ENCODE data around the gene FAM47C. TPM values are rescaled to one million over a fixed set of nuclear protein-coding genes. Genes with fewer than 3 reads are reported as not detected.
"Not testable (repeated sequence)": the region's sequence is repeated elsewhere in the genome, so short reads cannot be mapped to it uniquely, and the experiment has no call there.

Gene FAM47C
- total RNA-seq (2012; rRNA removed) (not detected in 2 replicates), polyA plus RNA-seq (2012; rRNA removed) (not detected in 2 replicates), Bru-seq, nascent RNA (not detected), BruChase-seq, experiment 1, labeled RNA remaining after a 6-hour chase (not detected), BruChase-seq, experiment 2, labeled RNA remaining after a 2-hour chase (not detected)
- polyA plus RNA-seq (2012; cell fraction: cytosol; rRNA removed) = not detected in 2 replicates
- not detected in 2 replicates for polyA plus RNA-seq (2012; cell fraction: nucleus; rRNA removed; ENCODE audit: low replicate concordance)
- long read RNA-seq = 0 reads

DNA sequence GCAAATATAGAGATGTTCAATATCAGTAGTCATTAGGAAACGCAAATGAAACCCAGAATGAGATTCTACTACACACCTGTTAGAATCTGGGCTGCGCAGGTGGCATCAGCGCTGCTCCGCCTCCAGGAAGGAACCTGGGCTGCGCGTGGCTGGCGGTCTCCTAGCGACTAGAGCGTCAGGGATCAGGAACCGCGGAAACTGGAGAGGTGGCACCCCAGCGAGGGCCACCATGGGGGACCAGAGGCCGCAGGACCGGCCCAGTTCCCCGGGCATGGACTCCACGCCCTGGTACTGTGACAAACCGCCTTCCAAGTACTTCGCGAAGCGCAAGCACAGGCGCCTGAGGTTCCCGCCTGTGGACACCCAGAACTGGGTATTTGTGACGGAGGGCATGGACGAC lies at the start of gene FAM47C:
TSS of gene FAM47C (plus strand) at position 185 of the 400 bp plus-strand sequence. CDS start at position 230, 45 bp downstream.
- H2AK9ac ChIP-seq (replicated peaks; ENCODE audit: low read depth, low read length, poor library complexity); H3K9me3 ChIP-seq (ENCODE audit: control insufficient read depth, insufficient read depth, low read length); intact Hi-C loops (cut with micrococcal nuclease); H3K56ac ChIP-seq (ENCODE audit: extremely low read depth, insufficient read depth, low read length); H3K18ac ChIP-seq (ENCODE audit: low read depth, low read length); H3K4me3 ChIP-seq (ENCODE audit: insufficient read depth, low read depth, low read length); H3K4ac ChIP-seq (ENCODE audit: low read depth, low read length); H4K20me1 ChIP-seq (ENCODE audit: insufficient read depth, low read length); H2BK20ac ChIP-seq (ENCODE audit: low read depth, low read length); H4K91ac ChIP-seq (ENCODE audit: insufficient read depth, low read depth, low read length); H3K27me3 ChIP-seq (ENCODE audit: control insufficient read depth, insufficient read depth, low read length); H4K8ac ChIP-seq (ENCODE audit: low read depth in 2 of 2, low read length in 2 of 2); H3K23ac ChIP-seq (ENCODE audit: low read depth, low read length); H2BK15ac ChIP-seq (ENCODE audit: low read depth, low read length); CTCF ChIA-PET; POLR2A ChIA-PET (ENCODE audit: unreplicated experiment); H2AFZ ChIP-seq (replicated peaks; ENCODE audit: low read length, poor library complexity); H2AK5ac ChIP-seq (ENCODE audit: low read depth, low read length); BruUV-seq (replicated peaks); H2BK5ac ChIP-seq (ENCODE audit: low read depth, low read length, poor library complexity, severe bottlenecking); in situ Hi-C loops (cut with MboI; ENCODE audit: low sequenced_read_pairs); dilution Hi-C loops (cut with HindIII; ENCODE audit: low sequenced_read_pairs, unreplicated experiment); DNase-seq; H3K36me3 ChIP-seq (ENCODE audit: control insufficient read depth, insufficient read depth, low read length); H3K27ac ChIP-seq (ENCODE audit: insufficient read depth, low read length); H2BK120ac ChIP-seq (ENCODE audit: low read depth, low read length); H4K5ac ChIP-seq (ENCODE audit: low read depth, low read length); ATAC-seq (ENCODE audit: low read depth); H3K4me2 ChIP-seq (ENCODE audit: low read depth, low read length); H3K14ac ChIP-seq (replicated peaks; ENCODE audit: low read depth, low read length); H3K4me1 ChIP-seq (ENCODE audit: control insufficient read depth, insufficient read depth, low read length); H3K9me1 ChIP-seq (ENCODE audit: insufficient read depth, low read length); H3K79me1 ChIP-seq (ENCODE audit: low read depth in 1 of 2, low read length in 2 of 2); H3K9ac ChIP-seq (ENCODE audit: low read depth, low read length): not testable (repeated sequence)
- 53% methylated on average over 11 of the region's 24 CpGs; no CpG with 5 or more reads in 1 of the 2 experiments for WGBS, 2 experiments (ENCODE audit: extremely low coverage in 2 of 2, insufficient read length in 1 of 2)

Measured in IMR-90 (cell line).